Nucleus accumbens (tissue), 56 donors: ENCODE data around the gene LBH.

Source experiments
- DNase-seq, 56 donors: peaks; one replicate each; lab custom pipeline; 2025; lab: John Stamatoyannopoulos, UW

Gene LBH

DNA sequence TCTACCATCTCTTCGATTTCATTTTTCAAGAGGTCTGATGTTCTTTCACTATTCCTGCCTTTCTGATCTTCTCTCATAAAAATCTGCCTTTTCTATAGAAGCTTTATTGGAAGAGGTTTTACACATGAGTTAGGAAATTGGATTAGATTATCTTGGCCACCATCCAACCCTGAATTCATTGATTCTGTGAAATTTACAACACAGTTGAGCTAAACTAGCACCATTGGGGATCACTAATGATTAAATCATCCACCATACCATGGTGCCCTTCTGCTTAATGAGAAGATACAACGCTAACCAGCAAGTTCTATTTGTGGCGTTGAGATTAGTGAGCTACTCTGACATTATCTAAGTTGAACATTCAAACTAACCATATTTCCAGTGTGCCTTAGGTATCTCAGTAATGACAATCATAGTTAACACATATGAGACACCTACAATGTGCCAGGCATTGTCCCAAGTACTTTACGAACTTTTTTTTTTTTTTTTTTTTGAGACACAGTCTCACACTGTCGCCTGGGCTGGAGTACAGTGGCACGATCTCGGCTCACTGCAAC is 17.3 kb upstream of the LBH start:
- DNase-seq, result no peak

DNA sequence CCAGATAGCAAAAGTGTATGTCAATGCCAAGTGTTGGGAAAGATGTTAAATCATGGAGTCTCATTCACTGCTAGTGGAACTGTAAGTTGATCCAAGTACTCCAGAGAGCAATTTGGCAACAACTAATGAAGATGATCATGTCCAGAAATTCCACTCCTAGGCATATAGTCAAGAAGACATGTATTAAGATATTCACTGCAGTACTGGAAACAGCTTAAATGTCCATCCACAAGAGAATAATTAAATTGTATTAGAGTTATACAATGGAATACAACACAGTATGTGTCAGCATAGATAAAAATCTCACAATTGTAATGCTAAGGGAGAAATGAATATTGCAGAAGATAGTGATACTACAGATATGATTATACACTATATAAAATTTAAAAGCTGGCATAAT is 15.2 kb upstream of the LBH start:
- DNase-seq, result no peak

DNA sequence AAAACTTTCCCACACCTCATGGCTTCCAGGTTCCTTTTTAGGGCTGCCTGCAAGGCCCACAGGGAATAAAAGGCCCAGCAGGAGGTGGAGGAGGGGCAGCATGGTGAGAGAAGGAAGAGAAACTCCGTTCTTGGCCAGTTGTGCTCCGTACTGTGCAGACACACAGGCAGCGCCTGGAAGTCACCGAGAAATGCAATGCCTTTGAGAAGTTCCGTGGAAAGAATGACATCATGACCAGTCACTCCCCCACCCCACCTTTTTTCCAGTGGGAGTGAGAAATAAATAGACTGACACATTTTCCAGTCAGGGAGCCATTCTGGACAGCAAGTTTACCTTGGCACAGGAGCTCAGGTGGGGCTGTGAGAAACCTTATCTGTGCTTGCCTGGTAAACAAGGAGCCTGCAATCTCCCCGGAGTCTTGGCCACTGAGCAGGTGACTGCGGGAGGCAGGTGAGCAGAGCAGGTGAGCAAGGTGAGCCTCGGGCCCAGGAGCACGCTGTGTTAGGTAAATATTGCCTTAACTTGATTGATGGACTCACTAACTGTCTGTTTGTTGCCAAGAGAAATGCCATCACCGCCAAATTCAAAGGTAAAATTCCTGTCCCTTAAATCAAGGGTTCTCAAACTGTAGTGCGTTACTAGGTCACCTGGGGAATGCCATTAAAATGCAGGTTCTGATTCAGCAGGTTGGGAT is 13.5 kb upstream of the LBH start:
- peak in 4 of 56 donors; percentile 7 to 41 (median 19) for DNase-seq

DNA sequence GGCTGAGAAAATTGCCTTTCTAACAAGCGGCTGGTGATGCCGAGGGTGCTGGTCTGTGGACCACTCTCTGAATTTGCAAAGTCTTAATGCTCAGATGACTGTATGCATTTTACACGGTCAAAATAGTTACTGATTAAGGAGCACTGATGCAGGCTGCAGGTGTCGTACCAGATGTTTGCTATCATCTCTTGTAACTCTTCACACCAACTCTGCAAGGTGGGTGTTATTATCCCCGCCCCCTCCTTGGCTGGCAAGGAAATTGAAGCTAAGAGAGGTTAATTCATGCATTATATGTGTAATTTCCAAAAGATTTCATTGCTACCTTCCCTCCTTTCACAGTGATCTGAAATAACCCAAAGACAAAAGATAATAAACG is 13.0 kb upstream of the LBH start:
- DNase-seq, result no peak

DNA sequence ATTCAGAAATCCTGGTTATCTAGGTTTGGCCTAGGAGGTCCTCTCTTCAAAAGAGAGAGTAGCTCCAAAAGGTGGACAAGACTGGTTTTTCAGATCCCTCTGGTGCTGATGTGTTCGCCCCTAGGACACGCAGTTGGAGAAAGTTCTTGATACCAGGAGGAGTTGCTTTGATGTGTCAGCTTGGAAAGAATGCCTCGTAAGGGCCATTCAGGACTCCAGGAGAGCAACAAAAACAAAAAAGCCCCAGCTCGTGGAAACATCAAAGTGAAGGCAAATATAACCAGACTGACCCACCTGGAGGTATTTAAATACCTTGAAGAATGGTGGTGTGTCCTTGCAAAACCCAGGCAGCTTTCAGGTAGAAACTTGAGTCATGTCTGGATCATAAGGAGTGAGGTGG is 12.5 kb upstream of the LBH start:
- DNase-seq, result no peak

DNA sequence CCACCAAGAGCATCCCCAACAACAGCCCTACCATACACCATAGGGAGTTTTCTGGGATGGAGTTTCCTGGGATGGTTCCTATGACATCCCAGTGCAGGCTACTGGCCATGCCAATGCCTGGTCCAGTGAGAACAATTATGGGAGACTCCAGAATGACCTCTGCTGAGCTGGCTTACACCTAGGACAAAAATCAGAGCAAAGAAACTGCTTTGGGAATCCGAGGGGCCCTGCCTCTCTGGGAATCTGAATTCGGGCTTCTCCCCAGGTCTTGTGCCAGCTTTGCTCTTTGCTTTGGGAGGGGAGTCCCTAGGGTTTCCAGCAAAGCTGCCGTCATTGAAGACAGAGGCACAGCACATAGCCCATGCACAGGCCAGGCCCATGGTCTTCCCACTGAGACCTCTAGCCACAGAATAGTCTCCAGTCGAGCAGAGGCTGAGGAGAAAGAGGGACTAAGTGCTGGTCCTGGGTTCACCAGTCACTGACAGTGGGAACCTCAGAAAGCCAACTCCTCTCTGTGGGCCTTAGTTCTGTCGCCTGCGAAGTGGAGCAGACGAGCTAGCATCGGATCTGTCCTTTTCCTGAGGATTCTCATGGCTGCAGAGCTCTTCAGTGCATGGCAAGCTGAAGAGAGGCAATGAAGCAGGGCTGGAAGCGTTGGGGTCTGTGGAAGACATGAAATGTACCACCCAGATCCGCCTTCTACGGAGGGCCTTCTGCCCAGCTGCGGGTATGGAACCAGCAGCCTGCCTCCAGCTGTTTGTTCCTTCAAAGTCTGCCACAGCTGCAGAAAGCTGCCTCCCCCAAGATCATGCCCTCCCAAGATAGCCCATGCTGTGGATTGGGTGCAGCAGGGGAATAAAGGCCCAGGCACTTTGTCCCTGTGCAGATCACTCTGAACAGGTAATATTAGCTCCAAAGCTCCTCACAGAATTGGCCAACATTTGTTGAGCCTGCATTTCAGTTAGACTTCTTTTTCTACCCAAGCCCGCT is 11.2 kb upstream of the LBH start:
- no peak for DNase-seq

DNA sequence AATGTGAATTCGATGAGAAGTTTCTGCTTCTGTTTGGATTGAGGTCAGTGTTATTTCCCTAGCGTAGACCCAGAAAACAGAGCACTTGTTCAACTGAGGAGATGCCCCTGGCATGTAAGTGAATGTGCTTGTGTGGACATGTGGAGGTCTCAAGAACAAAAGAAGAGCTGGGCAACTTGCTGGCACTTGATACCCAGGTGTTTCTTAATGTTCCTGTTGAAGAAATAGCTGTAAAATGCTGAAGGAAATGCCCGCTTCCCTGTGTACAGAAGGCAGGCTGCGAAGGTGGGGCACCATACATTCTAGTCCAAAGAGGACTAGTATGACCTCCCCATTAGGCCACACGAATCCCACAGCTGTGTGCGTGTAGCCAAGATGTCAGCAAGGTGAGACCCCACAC is 9.8 kb upstream of the LBH start:
- no peak for DNase-seq

DNA sequence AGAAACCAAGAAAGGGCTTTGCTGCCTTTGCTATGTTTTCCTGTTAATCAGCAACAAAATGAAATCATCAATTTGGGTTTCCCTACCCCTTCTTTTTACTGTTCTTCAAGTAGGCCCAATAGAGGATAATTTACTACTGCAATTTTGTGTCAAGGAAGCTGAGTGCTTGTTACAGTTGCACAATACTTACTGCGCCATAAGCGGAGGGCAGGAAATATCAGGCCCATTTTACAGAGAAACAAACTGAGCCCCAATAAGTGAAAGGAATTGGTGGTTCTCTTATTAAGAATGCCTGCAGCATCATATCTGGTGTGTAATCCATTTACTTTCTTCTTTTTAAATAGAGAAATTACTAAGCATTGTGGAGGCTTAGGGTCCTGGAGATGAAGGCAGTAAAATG is 9.3 kb upstream of the LBH start:
- DNase-seq, result no peak

DNA sequence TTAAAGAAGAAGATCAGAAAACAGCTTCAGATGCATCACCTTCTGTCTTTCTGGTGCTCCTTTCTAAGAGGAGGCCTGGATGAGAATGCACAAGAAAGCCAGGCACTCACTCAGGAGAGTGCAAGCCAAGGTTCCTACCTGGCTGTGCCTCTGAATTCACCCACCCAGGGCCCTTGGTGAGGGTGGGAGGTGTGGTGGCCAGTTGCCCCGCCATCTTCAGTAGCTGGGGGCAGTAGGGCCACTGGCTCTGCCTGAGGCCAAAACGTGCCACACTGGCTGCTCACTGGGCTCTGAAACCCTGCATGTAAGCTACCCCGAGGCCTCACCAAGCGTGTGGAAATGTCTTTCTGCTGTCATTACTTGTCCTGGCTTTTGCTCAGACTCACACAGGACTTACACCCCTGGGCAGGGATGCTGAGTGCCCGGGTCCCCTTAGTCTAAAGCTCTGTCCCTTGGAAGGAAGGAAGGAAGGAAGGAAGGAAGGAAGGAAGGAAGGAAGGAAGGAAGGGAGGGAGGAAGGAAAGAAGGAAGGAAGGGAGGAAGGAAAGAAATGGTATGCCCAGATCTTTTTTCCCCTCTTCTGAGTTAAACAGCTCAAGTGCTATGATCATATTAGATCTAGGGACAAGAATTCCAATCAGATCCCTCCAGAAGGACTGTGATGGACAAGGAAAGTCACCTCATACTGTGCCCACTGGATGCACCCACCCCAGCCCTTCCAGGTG is 8.5 kb upstream of the LBH start:
- no peak for DNase-seq

DNA sequence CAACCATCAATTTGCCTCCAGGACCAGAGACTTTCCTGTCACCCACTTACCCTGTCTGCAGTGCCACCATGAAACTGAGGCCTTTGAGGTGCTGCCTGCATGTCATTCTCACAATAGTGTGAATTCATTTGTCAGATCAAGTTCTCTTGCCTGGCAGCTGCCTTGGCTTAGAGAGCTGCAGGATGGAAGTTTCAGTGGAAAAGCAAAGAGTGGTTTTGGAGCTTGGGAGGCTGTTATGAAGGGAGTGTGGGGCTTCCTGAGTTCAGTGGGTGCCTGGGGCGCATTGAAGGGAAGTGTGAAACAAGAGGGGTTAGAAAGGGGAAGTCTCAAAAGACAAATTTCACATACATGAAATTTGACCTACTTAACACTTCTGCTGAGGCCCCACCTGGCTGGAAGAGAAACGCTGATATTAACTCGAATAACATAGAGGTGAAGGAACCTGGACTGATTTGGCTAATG is 7.9 kb upstream of the LBH start:
- DNase-seq, result no peak

DNA sequence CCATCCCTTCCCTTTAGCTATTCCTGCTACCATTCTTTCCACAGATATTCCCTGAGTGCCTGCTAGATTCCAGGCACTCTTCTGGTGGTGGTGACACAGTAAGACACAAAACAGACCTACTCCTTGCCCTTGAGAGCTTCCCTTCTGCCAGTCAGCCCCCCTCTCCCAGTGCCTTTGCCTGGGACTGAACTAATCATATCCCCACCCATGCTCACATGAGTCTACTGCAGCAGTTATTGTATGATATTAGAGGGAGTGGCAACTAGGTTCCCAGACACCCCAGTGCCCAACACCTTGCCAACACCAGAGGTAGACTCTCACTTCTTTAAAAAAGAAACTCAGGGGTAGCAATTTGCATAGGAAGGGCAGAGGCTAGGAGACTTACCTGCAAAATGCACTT is 7.2 kb upstream of the LBH start:
- DNase-seq, result no peak

DNA sequence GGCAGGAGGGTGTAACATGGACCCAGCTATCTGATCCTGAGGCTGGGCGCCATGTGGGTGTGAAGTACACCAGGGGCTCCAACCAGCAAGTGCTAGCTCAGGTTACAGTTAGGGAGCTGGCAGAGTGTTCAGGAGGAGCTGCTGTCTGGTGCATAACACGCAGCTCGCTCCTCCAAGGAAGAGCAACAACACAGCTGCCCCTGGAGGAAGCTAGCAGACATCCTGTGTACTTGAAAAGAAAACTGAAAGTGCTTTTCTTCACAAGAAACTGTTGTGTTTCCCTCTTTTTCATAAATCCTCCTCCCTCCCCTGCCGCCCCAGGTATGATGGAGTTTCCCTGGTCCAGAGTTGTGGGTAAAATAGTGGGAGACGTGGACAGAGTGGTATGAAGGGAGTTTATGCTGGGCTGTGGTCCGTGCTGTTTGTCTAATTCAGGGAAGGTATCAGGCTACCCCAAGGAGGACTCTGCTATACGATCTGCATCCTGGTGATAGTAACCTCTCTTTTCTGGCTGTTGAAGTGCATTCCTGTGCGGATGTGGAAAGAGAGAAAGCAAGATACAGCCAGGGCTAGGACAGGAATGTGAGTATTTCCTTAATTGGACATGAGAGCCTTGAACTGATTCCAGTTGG is 6.1 kb upstream of the LBH start:
- no peak for DNase-seq

DNA sequence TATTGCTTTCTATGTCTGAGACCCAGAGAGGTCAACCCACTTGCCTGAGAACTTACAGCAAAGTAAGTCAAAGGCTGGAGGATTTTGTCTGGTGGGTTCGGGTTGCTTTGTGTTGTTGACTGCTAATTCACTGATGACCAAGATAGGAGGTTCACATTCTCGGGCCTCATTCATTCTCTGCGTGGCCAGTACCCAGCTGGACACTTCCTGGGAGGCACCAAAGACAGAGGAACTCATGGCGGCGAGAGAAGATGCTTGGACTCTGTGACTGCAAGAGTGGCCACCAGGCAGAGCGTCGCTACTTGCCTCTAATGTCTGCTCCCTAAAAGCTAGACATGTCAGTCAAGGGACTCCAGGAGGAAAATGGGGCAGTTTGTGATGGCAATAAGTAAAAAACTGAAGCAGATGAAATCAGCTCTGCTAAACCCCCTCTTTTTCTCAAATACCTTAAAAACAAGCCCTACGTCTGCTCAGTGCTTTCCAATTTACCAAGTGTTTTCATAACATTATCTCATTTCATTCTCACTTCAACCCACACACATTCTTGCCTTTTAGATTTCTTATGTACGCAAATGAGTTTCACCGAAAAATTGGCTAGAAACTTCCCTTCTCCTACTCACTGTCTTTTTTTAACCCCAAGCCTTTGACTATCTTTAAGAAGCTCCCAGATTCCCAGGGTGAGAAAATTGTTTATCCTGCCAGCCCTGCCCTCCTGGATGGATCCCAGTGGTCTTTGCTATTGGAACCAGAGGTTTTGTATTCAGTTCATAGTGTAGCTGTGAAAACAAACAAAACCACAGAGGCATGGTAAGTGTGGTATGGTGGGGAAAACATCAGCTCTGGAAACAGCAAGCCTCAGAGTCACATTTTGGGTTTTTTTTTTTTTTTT is 4.9 kb upstream of the LBH start:
- DNase-seq, result no peak

DNA sequence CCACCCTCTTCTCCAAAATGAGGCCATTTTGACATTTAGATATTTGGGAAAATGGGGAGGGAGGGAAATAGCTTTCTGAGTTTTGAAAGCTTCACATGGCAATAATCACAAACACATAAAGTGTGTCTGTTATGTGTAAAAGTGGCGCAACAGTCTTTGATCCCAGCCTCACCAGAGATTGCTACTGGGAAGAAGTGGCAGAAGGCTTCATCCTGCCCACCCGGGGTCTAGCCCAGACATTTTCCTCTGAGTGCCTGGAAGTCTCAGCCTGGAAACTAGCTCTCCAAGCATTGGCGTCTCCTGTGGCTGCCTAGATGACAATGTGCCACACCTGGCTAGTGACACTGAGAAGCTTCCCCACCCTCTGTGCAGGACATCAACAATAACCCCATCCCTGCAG is 1.7 kb upstream of the LBH start:
- no peak for DNase-seq

DNA sequence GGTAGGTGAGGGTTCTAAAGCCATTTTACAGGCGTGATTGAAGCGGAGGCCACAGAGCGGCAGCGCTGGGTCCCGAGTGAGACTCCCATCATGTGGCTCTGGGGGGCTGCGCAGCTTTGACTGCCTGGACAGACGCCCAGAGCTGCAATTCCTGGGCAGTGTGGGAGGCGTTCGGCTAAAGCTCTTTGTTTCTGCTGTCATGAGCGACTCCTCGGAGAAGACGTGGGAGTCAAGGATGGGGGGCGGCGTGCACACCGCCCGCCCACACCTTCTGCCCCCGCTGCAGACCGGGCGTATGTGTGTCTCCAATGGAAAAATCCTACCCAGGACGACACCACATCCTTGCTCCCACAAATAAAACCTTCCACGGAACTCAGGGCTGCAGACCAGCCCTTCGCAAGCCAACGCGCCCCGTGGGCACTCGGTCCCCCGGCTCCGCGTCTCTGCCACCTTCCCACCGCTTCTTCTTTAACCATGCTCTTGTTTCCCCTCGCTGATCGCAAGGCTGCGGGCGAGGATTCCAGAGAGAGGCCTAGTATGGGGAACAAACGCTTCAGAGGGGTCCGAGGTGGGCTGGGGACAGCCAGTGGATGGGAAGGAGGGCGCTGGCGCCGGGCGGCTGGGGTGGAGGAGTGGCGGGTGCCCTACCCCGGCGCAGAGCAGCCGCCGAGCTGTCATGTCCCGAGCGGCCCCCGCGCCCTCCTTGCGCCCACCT is 680 bp upstream of the LBH start:
- DNase-seq, result peak in 11 of 56 donors; percentile 7 to 66 (median 47)

DNA sequence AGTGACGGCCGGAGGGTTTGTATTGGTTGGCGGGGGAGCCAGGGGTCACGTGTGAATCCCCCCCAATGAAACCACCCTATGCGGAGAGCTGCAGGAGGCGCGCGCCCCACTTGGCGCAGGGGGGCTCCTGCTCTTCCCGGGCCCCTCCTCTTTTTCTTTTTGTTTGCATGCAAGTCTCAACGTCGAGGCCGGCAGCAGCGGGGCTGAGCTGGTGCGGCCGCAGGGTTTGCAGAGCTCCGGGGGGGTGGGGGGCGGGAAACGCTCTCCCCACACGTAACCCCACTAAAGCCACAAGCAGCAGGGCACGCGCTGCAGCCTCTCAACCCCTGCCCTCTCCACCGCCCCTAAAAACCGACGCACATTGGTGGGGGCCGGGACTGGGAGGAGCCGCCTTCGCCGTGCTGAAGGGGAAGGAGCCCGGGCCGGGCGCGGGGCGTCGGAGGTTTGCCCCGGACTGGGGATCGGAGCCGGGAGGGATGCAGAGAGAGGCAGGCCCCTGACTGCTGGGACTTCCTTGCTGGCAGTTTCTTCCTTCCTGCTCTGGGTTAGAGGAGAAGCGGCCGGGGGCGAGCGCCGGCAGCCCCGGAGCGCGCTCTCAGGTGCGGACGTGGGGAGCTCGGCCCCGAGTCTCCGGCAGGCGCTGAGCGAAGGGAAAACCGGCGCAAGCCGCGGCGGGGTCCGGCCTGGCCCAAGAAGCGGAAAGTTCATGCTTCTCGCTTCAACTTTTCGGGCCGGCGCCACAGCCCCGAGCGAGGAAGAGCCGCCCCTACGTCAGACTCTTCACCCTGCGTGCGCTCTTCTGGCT is 864 bp downstream of the LBH start:
- DNase-seq, result peak in 8 of 56 donors; percentile 10 to 71 (median 20)

DNA sequence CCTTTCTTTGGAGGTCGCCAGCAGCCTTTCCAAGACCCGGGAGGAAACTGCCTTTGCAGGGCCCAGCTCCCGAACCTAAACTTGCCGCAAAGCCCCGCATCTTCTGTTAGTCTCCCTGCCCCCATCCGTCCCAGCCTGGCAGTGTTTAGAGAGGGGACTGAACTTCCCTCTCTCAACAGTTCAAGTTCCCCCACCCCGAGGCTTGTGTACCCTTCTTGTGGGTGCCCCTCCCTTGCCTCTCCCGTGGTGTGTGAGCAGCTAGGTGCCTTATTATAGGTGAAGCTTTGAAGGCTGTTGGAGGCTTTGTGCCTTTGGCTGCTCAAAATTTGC is 1.4 kb downstream of the LBH start:
- no peak for DNase-seq
